Embryonic facial prominence (tissue), 1 donor: Measurements from ENCODE around the gene DNMT3A.
"Not testable (repeated sequence)": the region's sequence is repeated elsewhere in the genome, so short reads cannot be mapped to it uniquely, and the experiment has no call there.

Experiments
- DNase-seq: peaks from one replicate; pipeline ENCODE4 v3.0.0-alpha.2; 2016; ENCODE audit errors: extremely low spot score

Gene DNMT3A

GRCh38 chr2:25237764-25238163, 104.0 kb downstream of the DNMT3A start:
- no peak for DNase-seq

- DNase-seq: no peak
Measured at GRCh38 chr2:25236736-25237135, 105.0 kb downstream of the DNMT3A start.

- DNase-seq: no peak
Measured at GRCh38 chr2:25234738-25235137, 107.0 kb downstream of the DNMT3A start.

GRCh38 chr2:25233916-25234605, 107.7 kb downstream of the DNMT3A start:
- no peak for DNase-seq

- no peak for DNase-seq
Measured at GRCh38 chr2:25232248-25232825, 109.4 kb downstream of the DNMT3A start.

- DNase-seq: no peak
Measured at GRCh38 chr2:25230948-25231311, 110.8 kb downstream of the DNMT3A start.

GRCh38 chr2:25230198-25230947, 111.4 kb downstream of the DNMT3A start:
- no peak for DNase-seq

- DNase-seq: no peak
Measured at GRCh38 chr2:25229279-25230197, 112.2 kb downstream of the DNMT3A start.

- no peak for DNase-seq
Measured at GRCh38 chr2:25228848-25229278, 112.9 kb downstream of the DNMT3A start.

- no peak for DNase-seq
Measured at GRCh38 chr2:25227576-25227975, 114.1 kb downstream of the DNMT3A start.

- DNase-seq: no peak
Measured at GRCh38 chr2:25226827-25227226, 114.9 kb downstream of the DNMT3A start.

GRCh38 chr2:25222477-25223121, 119.1 kb downstream of the DNMT3A start:
- no peak for DNase-seq

- DNase-seq: no peak
Measured at GRCh38 chr2:25221579-25221978, 120.1 kb downstream of the DNMT3A start.

- DNase-seq: no peak
Measured at GRCh38 chr2:25220313-25220712, 121.4 kb downstream of the DNMT3A start.

GRCh38 chr2:25219621-25220020, 122.1 kb downstream of the DNMT3A start:
- DNase-seq: no peak

- DNase-seq: no peak
Measured at GRCh38 chr2:25218100-25218499, 123.6 kb downstream of the DNMT3A start.

GRCh38 chr2:25215948-25216679, 125.6 kb downstream of the DNMT3A start:
- DNase-seq: peak; percentile 61

- DNase-seq: no peak
Measured at GRCh38 chr2:25215232-25215631, 126.5 kb downstream of the DNMT3A start.

- DNase-seq: no peak
Measured at GRCh38 chr2:25213229-25213628, 128.5 kb downstream of the DNMT3A start.

- DNase-seq: not testable (repeated sequence)
Measured at GRCh38 chr2:25210923-25211322, 130.8 kb downstream of the DNMT3A start.

GRCh38 chr2:25207078-25207545, 134.6 kb downstream of the DNMT3A start:
- DNase-seq: no peak
